K562 (cell line): Measurements from ENCODE around the gene ACOX1. TPM values are rescaled to one million over a fixed set of nuclear protein-coding genes. Genes with fewer than 3 reads are reported as not detected.

Source experiments
- ATAC-seq: fragments of 200-7000 bp; cut with Tn5 transposase; 3 replicates; pipeline ENCODE4 v1.9.1; 2020; ENCODE audit warnings: moderate library complexity
- BruUV-seq: library from RNA; stranded (reverse); fragments of 400-500 nt; replicated peaks from 2 replicates; lab custom pipeline; 2021; lab: Mats Ljungman, UMichigan
- CTCF ChIA-PET: fragments of 300-600 bp; formaldehyde crosslinking; extraction: SDS; loops from one replicate; lab custom pipeline; 2021; ENCODE audit warnings: low intra/inter-chr PET ratio; lab: Yijun Ruan, JAX
- POLR2A ChIA-PET: fragments of 300-600, 350-650 bp; sonication (Branson Sonifier 250); formaldehyde crosslinking; extraction: SDS; loops from one replicate; lab custom pipeline; 2021; ENCODE audit warnings: antibody characterized with exemption, inconsistent platforms; lab: Yijun Ruan, JAX
- DNase-seq, 4 experiments: peaks; one replicate each; pipeline versions ENCODE4 v3.0.0 to v3.0.0-alpha.2; 2011 to 2018; ENCODE audit warnings: low spot score in 3 of 4, mixed read lengths in 3 of 4; ENCODE audit errors: extremely low read depth in 1 of 4
- FAIRE-seq: peaks from 2 replicates; lab custom pipeline; 2011; peaks lifted over from hg19 to GRCh38; lab: Jason Lieb, UNC
- H2AFZ ChIP-seq: 2 replicates; pipeline ENCODE4 v1.6.0; 2011; ENCODE audit warnings: low read depth, low read length, control low read depth, inconsistent platforms
- H3K27ac ChIP-seq: fragments of 200-600 bp; 3 replicates; pipeline ENCODE4 v1.8.0; 2011; ENCODE audit warnings: low read depth, mild to moderate bottlenecking, control low read depth, inconsistent platforms, low read length, moderate library complexity, mixed read lengths; ENCODE audit errors: extremely low read depth
- H3K27me3 ChIP-seq, 2 experiments: fragments of 300-600 bp in 1 of 2; 2 replicates in 1 of 2; 3 replicates in 1 of 2; pipeline versions ENCODE4 v1.6.0 to v1.8.0; 2011; ENCODE audit warnings: inconsistent platforms in 2 of 2, low read length in 2 of 2, mild to moderate bottlenecking in 1 of 2, mixed read lengths in 1 of 2, moderate library complexity in 1 of 2; ENCODE audit not compliant: control insufficient read depth in 2 of 2, insufficient read depth in 2 of 2
- H3K36me3 ChIP-seq: fragments of 300-600 bp; 3 replicates; pipeline ENCODE4 v1.8.0; 2011; ENCODE audit warnings: mild to moderate bottlenecking, low read length, inconsistent platforms; ENCODE audit not compliant: control insufficient read depth, insufficient read depth
- H3K4me1 ChIP-seq, 2 experiments: fragments of 200-600 bp in 1 of 2; replicated peaks in 1 of 2; 2 replicates in 1 of 2; 3 replicates in 1 of 2; pipeline versions ENCODE4 v1.5.1 to v1.8.0; 2011; ENCODE audit warnings: inconsistent platforms in 2 of 2, low read length in 2 of 2, mild to moderate bottlenecking in 1 of 2, mixed read lengths in 1 of 2, moderate library complexity in 1 of 2; ENCODE audit not compliant: control insufficient read depth in 2 of 2, insufficient read depth in 2 of 2
- H3K4me2 ChIP-seq: 2 replicates; pipeline ENCODE4 v1.6.1; 2011; ENCODE audit warnings: low read length, control low read depth, inconsistent platforms, mixed read lengths; ENCODE audit not compliant: insufficient read depth
- H3K4me3 ChIP-seq: fragments of 200-600 bp; sonication (generic), shearing (Covaris generic); 2 replicates; pipeline ENCODE4 v1.5.1; 2016; ENCODE audit warnings: control low read depth, inconsistent platforms
- H3K79me2 ChIP-seq: fragments of 200-600 bp; 3 replicates; pipeline ENCODE4 v1.8.0; 2011; ENCODE audit warnings: low read length, inconsistent platforms; ENCODE audit not compliant: control insufficient read depth, insufficient read depth
- H3K9ac ChIP-seq, 2 experiments: 2 replicates each; pipeline versions ENCODE4 v1.6.0 to v1.6.1; 2011; ENCODE audit warnings: low read depth in 2 of 2, low read length in 2 of 2, control low read depth in 1 of 2, inconsistent platforms in 1 of 2, mild to moderate bottlenecking in 1 of 2, mixed read lengths in 1 of 2; ENCODE audit not compliant: insufficient read depth in 1 of 2
- H3K9me1 ChIP-seq: one replicate; pipeline ENCODE4 v1.6.0; 2011; ENCODE audit warnings: inconsistent platforms, mild to moderate bottlenecking, low read length, moderate library complexity; ENCODE audit not compliant: control insufficient read depth, insufficient read depth
- H3K9me3 ChIP-seq: replicated peaks from 2 replicates; pipeline ENCODE4 v1.5.1; 2011; ENCODE audit warnings: low read depth, low read length, inconsistent platforms; ENCODE audit not compliant: control insufficient read depth, insufficient read depth
- H4K20me1 ChIP-seq: replicated peaks from 2 replicates; pipeline ENCODE4 v1.6.1; 2011; ENCODE audit warnings: low read length, inconsistent platforms, mixed read lengths; ENCODE audit not compliant: control insufficient read depth, insufficient read depth
- CBFB ChIP-seq: sonication (generic); formaldehyde crosslinking; IDR thresholded peaks from 2 replicates; pipeline ENCODE4 v1.4.0; 2020; ENCODE audit warnings: mild to moderate bottlenecking, missing genetic modification reagents
- CBX2 ChIP-seq: fragments of 200-600 bp; sonication (generic); IDR thresholded peaks from one replicate; pipeline ENCODE4 v1.6.1; 2012; ENCODE audit warnings: mild to moderate bottlenecking, low read length, inconsistent platforms; ENCODE audit not compliant: insufficient read depth, poor library complexity, severe bottlenecking
- CCAR2 ChIP-seq: fragments of 200-400 bp; formaldehyde crosslinking; IDR thresholded peaks from 2 replicates; pipeline ENCODE4 v1.6.1; 2017; ENCODE audit warnings: mild to moderate bottlenecking, low read depth, low read length
- ELF2 ChIP-seq: fragments of 250-450 bp; sonication (Bioruptor Pico); IDR thresholded peaks from 2 replicates; pipeline ENCODE4 v1.5.0; 2021; ENCODE audit warnings: mild to moderate bottlenecking
- HDAC8 ChIP-seq: fragments of 450-650 bp; IDR thresholded peaks from 2 replicates; pipeline ENCODE4 v1.6.1; 2016; ENCODE audit warnings: mild to moderate bottlenecking, missing genetic modification characterization, moderate library complexity, missing compliant biosample characterization
- ID3 ChIP-seq, 2 experiments: fragments of 250-450 bp in 1 of 2; fragments of 450-650 bp in 1 of 2; sonication (Bioruptor Pico) in 1 of 2; IDR thresholded peaks; 2 replicates each; pipeline versions ENCODE4 v1.6.1 to v1.8.0; 2016 to 2021; ENCODE audit warnings: mild to moderate bottlenecking in 2 of 2, moderate library complexity in 2 of 2, missing compliant biosample characterization in 1 of 2, missing genetic modification characterization in 1 of 2
- ILK ChIP-seq: fragments of 450-650 bp; IDR thresholded peaks from 2 replicates; pipeline ENCODE4 v1.6.1; 2016; ENCODE audit warnings: missing genetic modification characterization, low read depth, mild to moderate bottlenecking, missing compliant biosample characterization, moderate library complexity, borderline replicate concordance
- MAZ ChIP-seq, 2 experiments: fragments of 450-650 bp in 1 of 2; sonication (generic) in 1 of 2; formaldehyde crosslinking; IDR thresholded peaks in 1 of 2; conservative IDR thresholded peaks in 1 of 2; 2 replicates each; pipeline versions ENCODE4 v1.4.0 to v1.5.0; 2020; ENCODE audit warnings: mild to moderate bottlenecking in 1 of 2, missing genetic modification reagents in 1 of 2
- NBN ChIP-seq: fragments of 450-650 bp; IDR thresholded peaks from 2 replicates; pipeline ENCODE4 v1.6.1; 2016; ENCODE audit warnings: low read depth, mild to moderate bottlenecking
- NFXL1 ChIP-seq: fragments of 450-650 bp; formaldehyde crosslinking; IDR thresholded peaks from 2 replicates; pipeline ENCODE4 v1.4.0; 2021; ENCODE audit warnings: mild to moderate bottlenecking
- NR2F6 ChIP-seq: fragments of 450-650 bp; formaldehyde crosslinking; IDR thresholded peaks from 2 replicates; pipeline ENCODE4 v1.4.0; 2020; ENCODE audit warnings: mild to moderate bottlenecking
- PHTF2 ChIP-seq: fragments of 250-450 bp; sonication (Bioruptor Pico); IDR thresholded peaks from 2 replicates; pipeline ENCODE4 v1.5.0; 2021; ENCODE audit warnings: mild to moderate bottlenecking
- SREBF1 ChIP-seq: fragments of 150-350 bp; IDR thresholded peaks from 2 replicates; pipeline ENCODE4 v1.6.1; 2014; ENCODE audit warnings: antibody characterized with exemption, low read depth, low read length, borderline replicate concordance
- ZBTB33 ChIP-seq: sonication (generic); formaldehyde crosslinking; IDR thresholded peaks from 2 replicates; pipeline ENCODE4 v1.8.1; 2023; ENCODE audit warnings: mild to moderate bottlenecking, missing genetic modification reagents
- ZNF384 ChIP-seq: IDR thresholded peaks from 2 replicates; pipeline ENCODE4 v1.6.1; 2012; ENCODE audit warnings: low read depth, low read length, improper control_type of control experiment
- ZNF668 ChIP-seq: fragments of 250-450 bp; sonication (Bioruptor Pico); IDR thresholded peaks from 2 replicates; pipeline ENCODE4 v1.8.0; 2022; ENCODE audit warnings: mild to moderate bottlenecking, inconsistent platforms
- WGBS: fragments of 100-300 bp; shearing (Covaris generic); methylation state at CpG from one replicate; pipeline ENCODE4 v1.1.6; 2016; ENCODE audit warnings: low coverage, mixed read lengths; ENCODE audit not compliant: insufficient coverage; ENCODE audit errors: missing lambda C conversion rate; 5-methylcytosine and 5-hydroxymethylcytosine counted together
- in situ Hi-C: fragments of 300-500 bp; cut with MboI; formaldehyde crosslinking; loops from 4 replicates; pipeline ENCODE4 v1.15.0; 2018; ENCODE audit warnings: inconsistent platforms, mixed read lengths
- intact Hi-C: fragments of 100-400 bp; cut with micrococcal nuclease; formaldehyde crosslinking; loops from 2 replicates; pipeline ENCODE4 v1.14.2; 2022
- polyA plus RNA-seq, 8 experiments: library from polyadenylated mRNA; depleted of rRNA in 4 of 8; stranded (reverse) in 5 of 8; unstranded in 3 of 8; fragments of >200 nt; fragmentation: Nextera tagmentation in 2 of 8; fragmentation: Illumina TruSeq in 1 of 8; extraction: Ambion mirVana in 2 of 8; extraction: Trizol in 1 of 8; gene quantifications; 2 replicates each; pipeline versions ENCODE4 v1.2.1 to v1.2.3, GENCODE V29; 2011 to 2014; ENCODE audit warnings: inconsistent platforms in 1 of 8, missing spikeins in 1 of 8
- total RNA-seq, 7 experiments: library from RNA; depleted of rRNA in 6 of 7; stranded (reverse); fragments of >200 nt in 6 of 7; fragmentation: Illumina TruSeq in 2 of 7; extraction: Trizol in 2 of 7; gene quantifications; 2 replicates each; pipeline versions ENCODE4 v1.2.1 to v1.2.3, GENCODE V29; 2011 to 2021; ENCODE audit warnings: low replicate concordance in 1 of 7
- TF ChIP-seq, protein P1 (sequence below): fragments of 250-450 bp; sonication (Bioruptor Pico); IDR thresholded peaks from 2 replicates; pipeline ENCODE4 v1.4.0; 2020

Gene ACOX1
- total and polyA plus RNA-seq, 9 of the 15 experiments (the other 6 are each of a cell fraction or from before 2014, with no cell fraction given), result 7.8 to 24.1 (median 14.5) TPM

GRCh38 chr17:75920045-75920560 is 58.9 kb downstream of the ACOX1 start:
- Histone ChIP-seq H3K4me1 (peaks cover 0 to 39% of the 10 kb centered on the region in 2 experiments; a peak in 2 of 5 replicates), H3K9me3 (no peaks in the 10 kb centered on the region), H3K9ac (peak overlapping the region in 1 of 2 experiments; percentile 71; a peak in 2 of 4 replicates), H3K79me2 (no peaks in the 10 kb centered on the region), H3K4me2 (no peak overlapping the region), H3K4me3 (no peak overlapping the region), H3K27me3 (no peaks in the 10 kb centered on the region), H3K27ac (no peak overlapping the region), H3K9me1 (no peaks in the 10 kb centered on the region), H3K36me3 (0 out of 3 replicates have a peak, but pooled peaks cover 3% of the 10 kb centered on the region), H2AFZ (no peak overlapping the region), H4K20me1 (no peaks in the 10 kb centered on the region)
- DNase-seq (no peak), FAIRE-seq (no peak), ATAC-seq (no peak)
- whole genome bisulfite sequencing, result 70% methylated on average over 11 of the region's 11 CpGs
- TF ChIP-seq ZNF668 (no peak), SREBF1 (no peak), ZBTB33 (CRISPR knock-in tag) (no peak), PHTF2 (CRISPR knock-in tag) (no peak), CCAR2 (no peak), ILK (no peak), ZNF384 (no peak), NBN (no peak), CBFB (no peak), NFXL1 (CRISPR knock-in tag) (no peak), HDAC8 (tag) (no peak), NR2F6 (CRISPR knock-in tag) (no peak), ID3 (CRISPR knock-in tag; IDR thresholded peaks at IDR 0.05) (no peak), ID3 (tag; IDR thresholded peaks at IDR 0.05) (no peak), ELF2 (CRISPR knock-in tag) (no peak), MAZ (CRISPR knock-in tag; conservative IDR thresholded peaks at IDR 0.05 in 1 of 2, IDR thresholded peaks at IDR 0.05 in 1 of 2) (no peak), CBX2 (no peak)
- TF ChIP-seq, protein P1, sequence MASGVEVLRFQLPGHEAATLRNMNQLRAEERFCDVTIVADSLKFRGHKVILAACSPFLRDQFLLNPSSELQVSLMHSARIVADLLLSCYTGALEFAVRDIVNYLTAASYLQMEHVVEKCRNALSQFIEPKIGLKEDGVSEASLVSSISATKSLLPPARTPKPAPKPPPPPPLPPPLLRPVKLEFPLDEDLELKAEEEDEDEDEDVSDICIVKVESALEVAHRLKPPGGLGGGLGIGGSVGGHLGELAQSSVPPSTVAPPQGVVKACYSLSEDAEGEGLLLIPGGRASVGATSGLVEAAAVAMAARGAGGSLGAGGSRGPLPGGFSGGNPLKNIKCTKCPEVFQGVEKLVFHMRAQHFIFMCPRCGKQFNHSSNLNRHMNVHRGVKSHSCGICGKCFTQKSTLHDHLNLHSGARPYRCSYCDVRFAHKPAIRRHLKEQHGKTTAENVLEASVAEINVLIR (CRISPR knock-in tag), result no peak
- no TSS peak for BruUV-seq
- CTCF ChIA-PET, result no interaction called here
- in situ Hi-C loops, result no loop called here
- POLR2A ChIA-PET, result interaction anchor here (0.6 to 1.8 kb wide), 6 partner anchors 9 to 134 kb away, joined by 3 to 7 read pairs (median 3); partner anchors contain the start of genes ACOX1, FBF1 and TEN1
- intact Hi-C loops, result no loop called here
